Activated CD8-positive, alpha-beta memory T cell treated with anti-CD3 and anti-CD28 coated beads, Interleukin-2, amount 50 U/mL, for 1 hour (primary cell): ENCODE measurements around the gene ZNF20.

Experiments used
- DNase-seq: peaks from one replicate; pipeline ENCODE4 v3.0.0-alpha.2; 2020; ENCODE audit errors: extremely low read depth

Gene ZNF20

DNA sequence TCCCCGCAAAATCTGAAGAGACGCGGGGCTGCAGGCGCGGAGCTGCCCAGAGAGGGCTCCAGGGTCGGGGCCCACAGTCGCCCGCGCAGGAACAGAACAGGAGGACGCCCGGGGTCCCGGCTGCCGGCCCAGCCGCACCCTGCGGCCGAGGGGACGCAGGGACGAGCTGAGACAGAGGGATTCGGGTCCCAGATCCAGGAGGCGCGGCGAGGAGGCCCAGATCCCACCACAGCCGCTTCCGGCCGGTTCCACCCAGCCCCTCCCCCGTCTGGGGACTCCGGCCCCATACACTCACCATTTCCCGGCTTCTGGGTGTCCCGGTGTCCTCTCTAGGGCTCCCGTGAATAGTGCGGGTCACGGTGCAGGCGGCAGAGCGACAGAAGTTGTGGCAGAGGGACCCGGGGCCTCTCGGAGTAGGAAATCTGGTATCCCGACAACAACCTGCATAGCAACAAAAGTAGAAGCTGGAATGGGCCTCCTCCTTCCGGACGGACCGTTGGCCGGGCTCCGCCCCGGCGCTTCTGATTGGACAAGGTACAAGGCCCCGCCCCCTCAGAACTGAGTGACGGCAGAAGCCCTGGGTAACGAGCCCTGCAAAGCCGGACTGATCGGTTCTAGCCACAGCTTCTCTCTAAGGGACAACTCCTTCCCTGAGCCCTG lies at the start of gene ZNF20:
TSS of gene ZNF20 (minus strand) at position 466 of the 660 bp plus-strand sequence. CDS start at position 298, 168 bp downstream.
- DNase-seq: peak; percentile 68

DNA sequence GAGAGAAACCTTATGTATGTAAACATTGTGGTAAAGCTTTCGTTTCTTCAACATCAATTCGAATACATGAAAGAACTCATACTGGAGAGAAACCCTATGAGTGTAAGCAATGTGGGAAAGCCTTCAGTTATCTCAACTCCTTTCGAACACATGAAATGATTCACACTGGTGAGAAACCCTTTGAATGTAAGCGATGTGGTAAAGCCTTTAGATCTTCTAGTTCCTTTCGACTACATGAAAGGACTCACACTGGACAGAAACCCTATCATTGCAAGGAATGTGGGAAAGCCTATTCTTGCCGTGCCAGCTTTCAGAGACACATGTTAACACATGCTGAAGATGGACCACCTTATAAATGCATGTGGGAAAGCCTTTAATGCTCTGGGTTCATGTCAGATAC lies 47.5 kb upstream of the ZNF20 start:
- no peak for DNase-seq

DNA sequence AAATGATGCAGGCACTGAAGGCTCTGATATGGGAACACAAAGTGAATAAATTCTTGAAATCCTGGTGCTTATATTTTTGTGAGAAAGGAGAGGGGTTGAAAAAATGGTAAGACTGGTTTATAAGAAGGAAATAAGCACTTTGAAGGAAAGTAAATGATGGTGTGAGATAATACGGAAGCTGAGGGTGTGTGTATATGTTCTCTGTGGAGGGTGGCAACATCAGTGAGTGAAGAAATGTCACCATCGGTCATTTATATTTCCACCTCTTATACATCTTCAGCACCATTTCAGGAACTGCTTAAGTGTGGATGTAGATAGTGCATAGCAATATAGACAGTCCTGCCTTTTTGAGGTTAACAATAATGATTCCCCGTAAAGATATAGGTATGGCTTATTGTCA lies 40.2 kb upstream of the ZNF20 start:
- DNase-seq: no peak

DNA sequence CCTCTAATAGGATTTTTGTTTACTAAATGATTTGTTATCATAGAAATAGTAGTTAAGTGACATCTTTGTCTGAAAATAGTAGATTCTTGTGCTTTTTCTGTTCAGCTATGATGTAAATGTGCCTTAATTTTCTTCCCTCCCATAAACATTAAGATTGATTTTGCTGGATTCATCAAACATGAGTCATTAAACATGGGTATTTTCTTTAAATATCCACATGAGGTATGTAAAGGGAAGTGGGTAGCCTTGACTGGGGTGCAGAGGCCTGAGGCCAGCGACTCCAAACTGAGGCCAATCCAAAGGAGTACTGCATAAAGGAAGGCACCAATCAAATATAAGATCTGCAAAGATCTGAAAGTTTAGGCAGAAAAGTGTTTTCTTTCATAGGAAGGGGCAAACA lies 26.5 kb upstream of the ZNF20 start:
- DNase-seq: no peak

DNA sequence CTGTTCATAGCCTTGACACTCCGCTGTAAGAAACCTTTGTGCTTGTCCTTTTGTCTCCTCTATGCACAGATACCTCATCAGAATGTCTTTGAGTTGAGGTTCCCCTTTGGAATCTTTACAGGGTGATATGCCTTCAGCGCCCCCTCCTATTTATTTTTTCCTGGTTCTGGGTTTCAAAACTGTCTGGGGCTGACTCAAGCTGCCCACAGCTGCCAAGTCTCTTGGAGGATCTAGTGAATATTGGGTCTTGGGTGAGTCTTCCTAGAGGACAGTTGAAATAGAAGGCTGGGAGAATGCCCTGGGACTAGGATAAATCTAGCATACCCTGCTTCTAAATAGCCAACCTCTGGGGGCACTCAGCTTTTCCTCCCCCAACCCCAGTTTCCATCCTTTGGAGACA lies 23.7 kb upstream of the ZNF20 start:
- DNase-seq: no peak

DNA sequence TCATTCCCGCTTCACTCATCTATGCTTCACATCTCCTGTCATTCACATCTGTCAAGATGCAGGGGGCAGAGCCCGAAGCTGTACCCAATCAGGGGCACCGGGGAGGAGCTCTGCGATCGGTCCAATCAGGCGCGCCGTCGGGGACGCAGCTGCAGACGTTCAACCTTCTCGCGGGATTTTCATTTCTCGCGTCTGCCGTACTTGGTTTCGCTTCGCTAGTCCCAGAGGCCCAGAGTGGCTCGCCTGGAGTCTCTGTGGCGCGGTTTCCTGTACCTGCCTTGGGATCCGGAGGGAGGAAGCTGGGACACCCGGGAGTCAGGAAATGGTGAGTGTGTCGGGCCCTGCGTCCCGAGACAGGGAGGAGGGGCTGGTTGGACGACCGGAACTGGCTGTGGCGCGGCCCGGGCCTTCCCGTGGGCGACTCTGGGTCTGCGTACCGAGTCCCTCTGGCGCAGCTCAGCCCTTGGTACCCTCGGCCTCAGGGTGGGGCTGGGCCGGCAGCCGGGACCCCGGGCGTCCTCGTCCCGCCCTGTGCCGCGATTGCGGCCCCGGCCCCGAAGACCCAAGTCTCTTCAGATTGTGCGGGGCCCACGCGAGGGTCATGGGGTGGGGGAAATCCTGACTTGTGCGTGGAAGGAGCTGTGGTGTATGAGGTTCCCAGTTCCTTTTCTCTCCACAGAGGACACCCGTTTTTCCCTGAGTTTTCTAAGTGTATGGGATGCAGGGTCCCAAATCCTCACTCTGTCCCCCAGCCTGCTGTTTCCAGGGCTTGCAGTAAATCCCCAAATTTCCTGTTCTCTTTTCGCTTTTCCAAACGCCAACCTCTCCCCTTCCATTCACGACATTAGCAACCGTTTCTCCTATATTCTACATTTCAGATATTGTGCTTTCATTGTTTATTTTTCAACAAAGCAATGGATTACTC lies 23.0 kb upstream of the ZNF20 start, which contains the start of gene ZNF136:
TSS of gene ZNF136 (plus strand) at position 215 of the 925 bp plus-strand sequence. CDS start at position 323, 108 bp downstream.
- peak; percentile 76 for DNase-seq

DNA sequence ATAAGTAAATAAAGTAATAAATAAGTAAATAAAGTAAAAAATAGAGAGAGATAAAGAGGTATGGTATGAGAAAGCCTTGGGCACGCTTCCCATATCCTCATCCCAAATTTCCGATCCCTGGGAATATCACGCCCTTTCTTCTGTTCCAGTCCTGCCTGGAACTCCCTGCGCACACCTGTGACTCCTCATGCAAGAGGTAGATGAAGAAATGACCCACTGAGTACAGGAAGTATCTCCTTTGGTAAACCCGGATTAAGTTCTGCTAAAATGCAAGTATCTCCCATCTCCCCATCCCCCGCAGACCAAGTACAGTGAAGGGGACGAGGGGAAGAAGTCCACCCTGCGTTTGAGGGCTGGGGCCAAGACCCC lies 22.3 kb upstream of the ZNF20 start:
- no peak for DNase-seq

DNA sequence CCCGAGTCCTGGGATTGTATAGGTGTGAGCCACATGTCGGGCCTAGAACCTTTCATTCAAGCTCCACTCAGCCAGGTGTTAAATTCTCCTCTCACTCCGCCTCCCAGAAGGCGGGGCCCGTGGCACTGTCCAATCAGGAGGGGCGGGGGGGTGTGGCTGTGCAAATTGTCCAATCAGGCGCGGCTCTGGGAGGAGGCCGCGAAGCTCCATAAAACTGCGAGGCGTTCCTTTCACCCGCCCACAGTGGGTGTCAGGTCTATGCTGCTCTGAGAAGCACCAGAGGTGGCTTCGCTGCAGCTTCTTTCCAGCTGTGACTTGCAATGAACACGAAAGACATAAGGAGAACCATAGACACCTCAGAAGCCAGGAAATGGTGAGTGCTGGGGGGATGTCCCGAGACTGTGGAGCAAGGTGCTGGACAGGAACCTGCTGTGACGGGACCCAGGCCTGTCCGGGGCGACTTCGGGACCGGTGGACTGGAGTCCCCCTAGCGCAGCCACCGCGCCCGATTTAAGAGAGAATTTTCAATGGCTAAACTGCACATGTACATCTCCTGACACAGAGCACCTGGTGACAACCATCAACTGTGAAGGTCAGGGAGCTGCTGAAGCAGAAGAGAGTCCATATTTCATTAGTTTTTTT lies 19.7 kb upstream of the ZNF20 start:
- DNase-seq: no peak

DNA sequence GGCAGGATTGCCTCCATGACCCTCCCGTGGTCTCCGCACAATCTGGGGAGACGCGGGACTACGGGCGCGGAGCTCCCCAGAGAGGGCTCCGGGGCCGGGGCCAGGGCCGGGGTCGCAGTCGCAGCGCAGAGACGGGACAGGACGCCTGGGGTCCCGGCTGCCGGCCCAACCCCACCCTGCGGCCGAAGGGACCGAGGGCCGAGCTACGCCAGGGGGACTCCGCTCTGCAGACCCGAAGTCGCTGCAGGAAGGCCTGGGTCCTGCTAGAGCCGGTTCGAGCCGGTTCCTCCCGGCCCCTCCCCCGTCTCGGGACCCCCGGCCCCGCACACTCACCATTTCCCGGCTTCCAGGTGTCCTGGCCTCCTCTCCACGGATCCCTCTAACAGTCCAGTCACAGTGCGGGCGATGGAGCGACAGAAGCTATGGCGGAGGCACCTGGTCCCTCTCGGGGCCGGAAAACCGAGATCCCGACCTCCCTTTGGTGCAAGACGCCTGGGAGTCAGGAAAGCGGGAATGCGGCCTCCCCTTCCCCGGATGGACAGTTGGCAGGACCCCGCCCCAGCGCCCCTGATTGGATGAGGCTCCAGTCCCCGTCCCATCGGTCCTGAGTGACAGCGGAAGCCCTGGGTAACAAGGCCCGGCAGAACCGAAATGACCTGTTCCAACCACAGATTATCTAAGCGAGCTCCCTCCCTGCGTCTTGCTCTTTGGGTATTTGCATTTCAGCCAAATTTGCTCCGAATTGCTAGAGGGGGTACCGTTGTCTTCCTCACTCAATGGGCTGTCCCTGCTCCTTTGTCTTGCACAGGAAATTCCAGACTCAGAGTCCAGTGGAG lies 16.3 kb upstream of the ZNF20 start, which contains the start of gene ZNF625:
TSS of gene ZNF625 (minus strand) at position 512 of the 836 bp plus-strand sequence. CDS start at position 336, 176 bp downstream.
- DNase-seq: no peak

DNA sequence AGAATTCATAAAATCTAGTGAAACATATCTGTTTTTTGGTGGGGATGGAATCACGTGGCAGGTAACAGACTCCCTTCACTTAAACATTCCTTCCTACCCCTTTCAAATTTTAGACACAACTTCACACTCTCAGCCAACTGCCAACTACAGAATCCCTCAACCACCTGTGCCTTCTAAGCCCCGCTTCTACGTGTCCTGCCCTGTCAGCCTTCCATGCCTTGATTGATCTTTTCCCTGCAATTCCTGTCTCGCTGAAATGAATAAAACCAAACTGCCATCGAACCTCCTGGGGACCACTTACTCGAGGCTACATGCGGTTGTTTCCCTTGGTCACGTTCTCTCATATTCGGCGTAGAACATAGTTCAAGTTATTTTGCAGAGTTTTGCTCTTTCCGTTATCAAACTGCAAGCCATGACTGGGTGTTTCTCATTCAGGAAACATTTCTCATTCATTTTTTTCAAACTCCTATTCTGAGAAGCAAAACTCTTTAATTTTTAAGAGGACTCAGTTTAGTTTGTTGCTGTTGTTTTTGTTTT lies 15.2 kb upstream of the ZNF20 start:
- no peak for DNase-seq

DNA sequence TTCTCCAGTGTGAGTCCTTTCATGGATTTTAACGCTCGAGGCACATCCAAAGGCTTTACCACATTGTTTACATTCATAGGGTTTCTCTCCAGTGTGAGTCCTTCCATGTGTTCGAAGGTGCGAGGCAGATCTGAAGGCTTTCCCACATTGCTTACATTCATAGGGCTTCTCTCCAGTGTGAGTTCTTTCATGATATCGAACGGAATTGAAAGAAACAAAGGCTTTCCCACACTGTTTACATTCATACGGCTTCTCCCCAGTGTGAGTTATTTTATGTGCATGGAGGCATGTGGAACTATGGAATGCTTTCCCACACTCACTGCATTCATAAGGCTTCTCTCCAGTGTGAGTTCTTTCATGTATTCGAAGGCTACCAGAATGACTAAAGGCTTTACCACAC lies 5.2 kb upstream of the ZNF20 start:
- DNase-seq: no peak

DNA sequence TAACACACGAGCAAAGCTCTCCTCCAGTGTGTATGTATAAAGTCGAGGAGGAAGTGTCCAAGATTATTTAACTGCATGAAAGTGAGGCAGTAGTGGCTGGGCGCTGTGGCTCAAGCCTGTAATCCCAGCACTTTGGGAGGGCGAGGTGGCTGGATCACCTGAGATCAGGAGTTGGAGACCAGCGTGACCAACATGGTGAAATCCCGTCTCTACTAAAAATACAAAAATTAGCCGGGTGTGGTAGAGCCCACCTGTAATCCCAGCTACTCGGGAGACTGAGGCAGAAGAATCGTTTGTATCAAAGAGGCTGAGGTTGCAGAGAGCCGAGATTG lies 1.2 kb upstream of the ZNF20 start:
- no peak for DNase-seq

DNA sequence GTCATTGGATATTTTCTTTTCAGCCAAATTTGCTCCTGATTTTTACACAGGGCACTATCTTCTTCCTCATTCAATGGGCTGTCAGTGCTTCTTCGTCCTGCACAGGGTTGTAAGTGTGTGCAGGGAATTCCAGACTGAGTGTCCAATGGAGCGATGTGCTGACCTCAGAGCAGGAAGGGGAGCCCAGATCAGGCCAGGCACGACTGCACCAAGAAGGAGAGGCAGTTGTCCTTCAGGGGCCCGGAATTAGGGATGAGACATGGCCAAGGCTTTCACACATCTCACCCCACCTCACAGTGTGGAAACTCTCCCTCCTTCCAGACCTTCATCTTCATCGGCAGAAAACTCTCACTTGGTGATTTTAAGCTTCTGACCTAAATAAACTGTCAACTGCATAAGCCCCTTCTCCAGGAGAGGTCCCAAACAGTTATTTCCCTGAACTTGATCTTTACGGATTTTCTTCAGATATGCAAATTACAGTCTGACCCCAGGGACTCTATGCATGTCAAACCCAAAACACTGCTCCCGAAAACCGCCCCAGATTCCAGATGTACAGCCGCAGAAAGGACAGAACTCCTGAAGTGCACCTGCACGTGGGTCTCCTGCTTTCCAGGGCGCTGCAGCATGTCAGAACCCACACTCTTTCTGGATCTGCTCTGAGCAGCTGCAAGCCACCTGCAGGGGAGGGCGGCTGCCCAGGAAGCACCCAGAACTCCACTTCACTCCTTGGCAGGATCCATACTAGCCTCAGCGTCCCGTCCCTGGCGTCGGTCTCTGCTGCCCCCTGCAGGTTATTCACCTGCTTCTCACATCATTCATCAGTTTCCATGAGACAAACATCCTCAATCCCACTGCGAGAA lies 625 bp upstream of the ZNF20 start:
- peak; percentile 43 for DNase-seq

DNA sequence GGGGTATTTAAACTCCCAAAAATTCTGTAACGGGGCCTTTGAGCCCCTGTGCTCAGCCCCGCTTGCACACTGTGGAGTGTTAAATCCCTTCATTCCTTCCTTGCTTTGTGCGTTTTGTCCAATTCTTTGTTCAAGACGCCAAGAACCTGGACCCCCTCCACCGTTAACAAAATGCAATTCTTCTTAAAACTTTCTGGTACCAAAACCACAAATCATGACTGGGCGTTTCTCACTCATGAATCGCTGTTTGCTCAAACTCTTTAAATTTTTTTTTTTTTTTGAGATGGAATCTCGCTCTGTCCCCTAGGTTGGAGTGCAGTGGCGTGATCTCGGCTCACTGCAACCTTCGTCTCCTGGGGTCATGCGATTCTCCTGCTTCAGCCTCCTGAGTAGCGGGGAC lies 881 bp downstream of the ZNF20 start:
- DNase-seq: no peak

DNA sequence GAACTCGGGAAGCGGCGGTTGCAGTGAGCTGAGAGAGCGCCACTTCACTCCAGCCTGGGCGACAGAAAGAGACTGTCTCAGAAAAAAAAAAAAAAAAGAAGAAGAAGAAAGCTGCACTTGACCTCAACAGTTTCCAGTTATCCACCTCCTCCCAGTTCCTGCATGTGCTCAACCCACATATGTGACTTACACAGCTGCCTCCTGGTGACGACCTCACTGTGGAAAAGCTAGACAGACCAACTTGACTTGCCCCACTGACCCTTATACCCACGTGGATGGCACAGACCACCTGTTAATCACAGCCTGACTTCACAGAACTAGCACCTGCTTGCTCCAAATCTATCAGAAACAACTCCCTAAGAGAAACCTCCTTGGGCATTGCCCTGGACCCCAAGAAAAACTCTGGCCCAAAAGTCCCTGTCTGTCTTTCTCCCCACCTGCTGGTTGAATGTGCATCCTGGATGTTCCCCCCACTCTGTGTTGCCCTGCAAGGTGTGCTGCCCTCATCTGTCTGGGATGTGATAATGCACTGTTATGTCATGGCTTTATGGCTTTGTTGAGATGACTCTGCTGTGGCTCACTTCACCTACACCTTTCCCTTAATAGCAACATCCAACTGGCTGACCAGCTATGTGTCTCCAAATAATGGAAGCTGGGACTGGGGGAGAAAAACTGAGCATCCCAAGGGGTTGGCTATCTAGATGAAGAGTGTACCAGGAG lies 2.8 kb downstream of the ZNF20 start:
- no peak for DNase-seq

DNA sequence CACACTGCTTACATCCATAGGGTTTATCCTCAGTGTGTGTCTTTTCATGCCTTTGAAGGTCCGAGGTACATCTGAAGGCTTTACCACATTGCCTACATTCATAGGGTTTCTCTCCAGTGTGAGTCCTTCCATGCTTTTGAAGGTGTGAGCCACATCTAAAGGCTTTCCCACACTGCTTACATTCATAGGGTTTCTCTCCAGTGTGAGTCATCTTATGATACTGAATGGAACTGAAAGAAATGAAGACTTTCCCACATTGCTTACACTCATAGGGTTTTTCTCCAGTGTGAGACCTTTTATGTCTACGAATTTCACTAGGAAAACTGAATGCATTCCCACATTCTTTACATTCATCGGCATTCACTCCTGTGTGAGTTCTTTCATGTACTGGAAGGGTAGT lies 7.1 kb downstream of the ZNF20 start:
- DNase-seq: no peak

DNA sequence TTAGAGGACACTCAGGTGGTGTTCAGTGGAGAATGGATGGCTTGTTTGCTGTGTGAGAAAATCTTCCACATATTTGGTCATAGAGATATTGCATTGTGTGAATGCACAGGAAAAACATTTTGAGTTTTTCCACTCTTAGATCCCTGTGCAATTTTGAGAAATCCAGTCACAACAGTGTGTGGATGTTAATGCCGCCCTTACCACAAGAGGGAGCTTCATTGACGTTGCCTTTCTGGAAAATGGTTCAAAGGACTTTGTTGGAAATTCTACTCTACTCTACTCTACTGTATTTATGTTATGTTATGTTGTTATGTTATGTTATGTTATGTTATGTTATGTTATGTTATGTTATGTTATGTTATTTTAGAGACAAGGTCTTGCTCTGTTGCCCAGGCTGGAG lies 13.4 kb downstream of the ZNF20 start:
- no peak for DNase-seq

DNA sequence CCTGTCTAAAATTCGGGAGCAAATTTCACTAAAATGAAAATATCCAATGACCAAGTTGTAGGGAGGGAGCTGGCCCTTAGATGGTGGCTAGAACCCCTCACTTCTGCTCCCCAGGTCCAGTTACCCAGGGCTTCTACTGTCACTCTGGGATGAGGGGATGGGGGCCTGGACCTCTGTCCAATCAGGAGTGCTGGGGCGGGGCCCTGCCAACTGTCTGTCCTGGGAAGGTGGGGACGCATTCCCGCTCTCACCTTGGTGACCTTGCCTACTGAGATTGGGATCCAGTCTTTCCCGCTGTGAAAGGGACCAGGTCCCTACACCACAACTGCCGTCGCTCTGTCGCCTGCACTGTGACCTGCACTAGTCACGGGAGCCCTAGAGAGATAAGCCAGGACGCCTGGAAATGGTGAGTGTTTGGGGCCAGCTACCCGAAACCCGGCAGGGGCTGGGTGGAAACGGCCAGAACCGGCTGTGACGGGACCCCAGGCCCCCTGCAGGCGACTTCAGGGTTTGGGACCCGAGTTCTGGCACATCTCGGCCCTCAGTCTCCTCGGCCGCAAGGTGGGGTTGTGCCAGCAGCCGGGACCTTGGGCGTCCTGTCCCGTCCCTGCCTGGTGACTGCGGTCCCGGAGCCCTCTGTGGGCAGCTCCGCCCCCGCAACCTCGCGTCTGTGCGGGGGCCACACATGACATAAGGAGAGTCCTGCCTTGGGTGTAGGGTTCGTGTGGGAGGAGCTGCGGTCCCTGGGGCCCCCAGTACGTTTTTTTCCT lies 22.8 kb downstream of the ZNF20 start:
- no peak for DNase-seq

DNA sequence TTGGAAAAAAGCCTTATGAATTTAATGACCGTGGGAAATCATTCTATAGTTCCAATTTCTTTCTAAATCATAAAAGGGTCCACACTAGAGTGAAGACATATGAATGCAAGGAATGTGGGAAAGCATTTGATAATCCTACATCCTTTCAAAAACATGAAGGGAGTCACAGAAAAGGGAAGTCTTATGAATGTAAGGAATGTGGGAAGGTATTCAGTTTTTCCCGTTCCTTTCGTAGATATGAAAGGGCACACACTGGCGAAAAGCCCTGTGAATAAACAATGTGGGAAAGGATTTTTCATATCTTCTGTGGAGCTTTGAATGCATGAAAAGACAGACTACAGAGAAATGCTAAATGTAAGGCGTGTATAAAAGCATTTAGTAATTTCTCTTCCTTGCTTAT lies 27.0 kb downstream of the ZNF20 start:
- no peak for DNase-seq
